Stimulated activated CD4-positive, alpha-beta T cell treated with anti-CD3 and anti-CD28 coated beads, Interleukin-4, amount 100 ng/mL, for 24 hours (primary cell): ENCODE measurements around the gene MAMLD1.
A peak's percentile ranks its signal among the peaks of the same experiment; 100 is the strongest.

Source experiments
- DNase-seq: peaks from one replicate; pipeline ENCODE4 v3.0.0-alpha.2; 2020

The MAMLD1 gene

DNA sequence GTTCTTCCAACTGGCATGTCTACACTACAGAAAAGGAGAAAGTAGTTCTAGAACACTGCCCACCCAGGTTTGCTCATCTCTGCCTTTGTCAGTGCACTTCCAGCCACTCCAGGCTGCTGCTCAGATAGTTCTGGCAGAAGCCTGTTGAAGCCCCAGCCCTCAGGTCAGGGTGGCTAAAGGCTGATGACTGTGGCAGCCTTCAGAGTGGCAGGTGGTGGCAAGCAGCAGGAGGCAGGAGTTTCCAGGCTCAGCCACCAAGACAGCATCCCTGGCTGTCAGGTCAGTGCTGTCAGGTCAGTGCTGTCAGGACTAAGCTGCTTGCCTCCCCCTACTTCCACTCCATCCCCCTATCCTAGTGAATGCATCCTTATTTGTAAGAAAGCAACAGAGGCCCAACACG lies 100.4 kb downstream of the MAMLD1 start:
- DNase-seq: no peak

DNA sequence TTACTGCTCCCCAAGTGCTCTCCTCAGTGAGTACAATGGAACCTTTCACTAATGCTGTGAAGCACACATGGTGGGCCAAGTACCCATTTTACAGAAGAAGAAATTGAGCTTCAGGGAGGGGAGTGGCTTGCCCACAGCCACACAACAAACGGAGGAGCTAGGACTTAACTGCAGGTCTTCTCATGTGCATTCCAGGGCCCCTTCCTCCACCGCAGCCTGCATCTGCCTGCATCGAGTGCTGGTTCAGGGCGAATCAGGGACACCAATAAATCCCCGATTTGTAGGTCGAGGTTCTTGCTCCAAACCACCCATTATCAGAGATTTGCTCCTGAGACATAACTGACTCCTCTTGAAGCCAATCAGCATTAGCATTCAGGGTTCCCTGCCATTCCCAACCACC lies 100.9 kb downstream of the MAMLD1 start:
- no peak for DNase-seq

DNA sequence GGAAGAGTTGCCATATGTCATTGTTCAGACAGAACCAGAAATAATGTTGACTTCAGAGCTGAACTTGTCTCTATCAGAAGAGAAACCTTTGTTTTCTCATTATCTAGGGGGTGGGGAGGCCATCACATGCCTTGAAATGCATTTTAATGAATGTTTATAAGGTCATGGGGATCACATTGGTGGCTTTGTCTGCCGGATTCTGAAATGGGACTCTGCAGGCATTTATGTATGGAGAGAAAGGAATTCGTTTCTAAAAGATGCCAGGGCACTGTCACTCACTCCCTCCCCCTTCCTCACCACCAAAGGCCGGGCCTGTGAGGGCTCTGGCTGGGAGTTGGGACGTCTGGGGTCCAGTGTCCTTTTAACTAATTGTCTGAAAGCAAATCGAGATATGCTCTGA lies 102.2 kb downstream of the MAMLD1 start:
- no peak for DNase-seq

DNA sequence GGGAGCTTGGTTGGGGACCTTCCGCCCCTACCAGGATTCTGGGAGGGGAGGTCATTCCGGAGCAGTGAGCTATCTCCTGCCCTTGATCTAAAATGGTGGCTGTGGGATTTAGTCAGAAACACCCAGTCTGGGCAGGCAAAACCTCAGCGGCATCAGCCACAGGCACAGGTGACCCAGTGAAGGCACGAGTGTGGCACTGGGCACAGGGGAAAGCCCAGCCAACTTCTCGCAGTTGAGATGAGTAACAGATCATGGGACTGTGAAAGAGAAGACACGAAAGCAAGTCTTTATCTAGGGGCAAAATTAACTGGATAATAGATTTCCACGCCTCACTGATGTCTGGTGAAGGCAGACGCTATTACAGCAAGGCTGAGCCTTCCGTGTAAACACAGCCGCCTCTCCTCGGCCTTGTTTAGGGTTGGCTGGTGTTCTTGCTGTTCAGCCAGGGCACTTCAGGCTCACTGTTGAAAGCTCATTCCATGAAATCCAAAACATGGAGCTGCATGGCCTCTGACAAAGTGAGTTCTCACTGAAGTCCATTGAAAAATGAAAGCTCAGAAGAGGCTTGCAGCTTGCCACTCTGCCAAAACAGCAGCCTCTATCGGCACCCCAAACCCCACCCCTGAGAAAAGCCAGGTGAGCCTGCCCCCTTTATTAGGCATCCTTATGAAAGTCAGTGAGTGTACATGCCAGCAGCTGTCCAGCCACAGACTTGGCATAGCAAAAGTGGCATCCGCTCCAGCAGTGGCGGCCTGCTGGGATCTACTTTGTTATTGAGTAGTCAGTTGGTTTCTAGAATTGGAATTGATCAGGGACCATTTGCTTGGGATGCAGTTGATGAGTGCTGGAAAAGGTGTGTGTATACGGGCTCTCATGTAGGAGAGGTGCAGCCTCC lies 103.0 kb downstream of the MAMLD1 start:
- no peak for DNase-seq

DNA sequence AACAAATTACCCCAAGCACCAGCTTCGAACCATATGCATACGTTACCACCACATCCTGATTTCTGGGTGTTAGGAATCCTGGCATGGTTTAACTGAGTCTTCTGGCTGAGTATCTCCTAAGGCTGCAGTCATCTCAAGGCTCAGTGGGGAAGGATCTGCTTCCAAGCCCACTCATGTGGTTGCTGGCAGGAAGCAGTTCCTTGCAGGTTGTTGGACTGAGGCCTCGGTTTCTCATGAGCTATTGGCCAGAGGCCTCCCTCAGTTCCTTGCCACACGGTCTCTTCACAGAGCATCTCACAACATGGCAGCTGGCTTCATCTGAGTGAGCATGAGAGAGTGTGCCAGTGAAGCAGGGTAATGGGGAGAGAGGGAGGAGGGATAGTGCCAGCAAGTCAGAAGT lies 109.2 kb downstream of the MAMLD1 start:
- DNase-seq: no peak

DNA sequence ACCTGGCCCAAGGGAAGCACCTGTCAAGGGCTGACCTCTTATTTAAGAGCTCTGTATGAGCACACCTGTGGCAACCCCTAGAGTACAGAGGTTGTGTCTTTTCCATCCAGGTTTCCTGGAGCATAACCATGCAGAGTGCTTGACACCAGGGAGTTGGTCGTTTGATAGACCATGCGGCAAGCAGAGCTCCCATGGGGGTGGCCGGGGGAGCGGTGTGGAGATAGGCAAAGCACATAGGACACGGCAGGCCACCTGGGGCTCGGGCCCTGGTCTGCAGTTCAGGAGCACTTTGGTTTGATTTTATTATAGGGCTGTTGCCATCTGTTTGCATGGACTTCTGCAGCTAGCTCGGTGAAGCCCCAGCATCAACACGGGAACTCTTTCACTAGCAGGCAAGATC lies 110.3 kb downstream of the MAMLD1 start:
- no peak for DNase-seq

DNA sequence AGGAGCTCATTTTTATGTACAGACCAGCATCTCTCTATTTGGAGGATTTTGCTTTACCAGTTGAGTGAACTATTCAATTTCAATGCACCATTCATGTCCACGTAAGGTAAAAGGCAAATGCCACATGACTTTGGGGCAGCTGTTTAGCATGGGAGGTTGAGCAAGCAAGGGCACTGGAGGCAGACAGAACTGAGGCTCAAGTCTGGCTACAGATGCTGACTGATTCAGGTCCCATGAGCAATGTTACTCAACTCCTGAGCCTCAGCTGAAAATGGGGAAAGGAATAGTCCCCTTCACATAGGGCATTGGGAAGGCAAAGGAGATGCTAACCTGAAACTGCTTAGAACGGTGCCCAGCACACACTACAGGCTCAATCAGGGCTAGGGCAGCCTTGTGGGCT lies 112.3 kb downstream of the MAMLD1 start:
- no peak for DNase-seq

DNA sequence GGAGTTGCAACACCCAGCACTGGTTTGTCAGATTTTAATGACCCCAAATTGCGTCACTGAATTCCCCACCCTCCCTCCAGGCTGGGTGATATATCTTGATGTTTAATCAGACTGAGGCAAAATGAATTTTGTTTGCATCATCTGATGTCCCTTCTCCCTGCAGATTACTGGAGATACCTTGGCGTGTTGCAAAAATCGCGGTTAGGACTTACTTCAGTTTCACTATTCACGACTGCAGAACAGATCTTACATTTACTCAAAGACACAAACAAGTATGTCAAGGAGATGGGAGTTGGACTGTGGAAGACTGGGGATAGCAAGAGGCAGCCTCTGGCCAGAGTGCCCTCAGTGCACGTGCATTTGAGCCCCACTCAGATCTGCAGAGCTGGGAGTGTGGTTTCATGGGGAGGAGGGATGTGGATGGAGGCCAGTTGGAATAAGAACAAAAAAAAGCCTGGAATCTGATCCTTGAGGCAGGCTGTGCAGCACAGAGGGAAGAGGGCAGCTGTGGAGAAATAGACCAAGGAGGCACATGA lies 113.1 kb downstream of the MAMLD1 start:
- no peak for DNase-seq

DNA sequence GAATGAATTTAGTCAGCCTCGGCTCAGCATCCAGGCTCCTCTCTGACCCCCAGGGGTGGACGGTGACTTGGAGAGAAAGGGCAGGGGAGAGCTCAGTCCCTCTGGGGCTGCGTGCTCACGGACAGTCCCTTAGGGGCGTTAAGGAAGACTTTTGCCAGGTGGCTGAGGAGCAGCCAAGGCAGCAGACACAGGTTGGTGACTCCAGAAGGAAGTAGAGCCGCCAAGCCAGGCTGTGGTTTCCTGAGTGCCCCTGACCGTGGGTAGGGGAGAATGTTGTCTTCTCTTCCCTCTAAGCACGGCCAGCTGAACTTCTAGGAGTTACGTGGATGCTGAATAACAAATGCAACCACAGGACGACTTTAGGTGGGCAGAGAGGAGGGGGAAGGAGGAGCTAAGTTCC lies 114.3 kb downstream of the MAMLD1 start:
- no peak for DNase-seq

DNA sequence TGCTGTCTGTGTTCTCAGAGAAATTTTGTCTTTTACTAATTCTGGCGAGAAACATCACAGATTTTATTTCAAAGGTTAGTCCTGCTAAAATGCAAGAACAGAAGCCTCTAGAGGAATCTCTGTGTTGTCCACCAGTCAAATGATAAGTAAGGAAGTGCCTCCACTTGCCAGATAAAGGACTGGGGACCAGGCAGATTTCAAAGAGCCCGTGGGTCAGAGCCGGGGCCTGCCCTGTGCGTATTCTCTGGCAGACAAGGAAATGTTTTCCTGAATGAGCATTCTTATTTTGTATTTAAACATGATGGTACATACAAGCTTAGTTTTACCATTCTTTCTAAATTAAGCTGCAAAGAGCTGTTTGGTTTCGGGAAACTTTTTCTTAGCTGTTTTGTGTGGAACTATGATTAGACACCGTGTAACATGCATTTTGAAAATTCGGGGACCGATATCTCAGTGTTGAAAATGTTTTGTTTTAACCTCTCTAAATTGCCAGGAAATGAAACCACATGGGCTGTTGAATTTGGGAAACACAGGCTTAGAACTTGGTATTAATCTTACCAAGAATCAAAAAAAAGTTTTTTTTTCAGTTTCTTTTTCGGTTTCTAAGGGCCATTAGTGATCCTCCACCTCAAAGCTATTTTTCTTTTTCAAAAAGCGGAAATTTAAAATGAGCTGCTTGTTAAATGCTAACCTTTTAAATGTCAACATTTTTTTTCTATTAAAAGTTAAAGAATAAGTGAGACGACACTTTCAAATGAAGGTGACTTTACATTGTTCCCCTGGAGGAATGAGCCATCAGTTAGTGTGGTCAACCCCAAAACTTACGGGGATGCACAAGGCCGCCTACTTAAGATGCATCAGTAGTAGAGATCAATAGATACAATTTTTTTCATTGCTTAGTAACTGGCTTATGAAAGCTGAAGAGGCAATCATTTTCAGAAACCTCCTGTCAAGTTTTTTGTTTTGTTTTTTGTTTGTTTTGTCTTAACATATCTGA lies 115.7 kb downstream of the MAMLD1 start:
- DNase-seq: peak; percentile 43

DNA sequence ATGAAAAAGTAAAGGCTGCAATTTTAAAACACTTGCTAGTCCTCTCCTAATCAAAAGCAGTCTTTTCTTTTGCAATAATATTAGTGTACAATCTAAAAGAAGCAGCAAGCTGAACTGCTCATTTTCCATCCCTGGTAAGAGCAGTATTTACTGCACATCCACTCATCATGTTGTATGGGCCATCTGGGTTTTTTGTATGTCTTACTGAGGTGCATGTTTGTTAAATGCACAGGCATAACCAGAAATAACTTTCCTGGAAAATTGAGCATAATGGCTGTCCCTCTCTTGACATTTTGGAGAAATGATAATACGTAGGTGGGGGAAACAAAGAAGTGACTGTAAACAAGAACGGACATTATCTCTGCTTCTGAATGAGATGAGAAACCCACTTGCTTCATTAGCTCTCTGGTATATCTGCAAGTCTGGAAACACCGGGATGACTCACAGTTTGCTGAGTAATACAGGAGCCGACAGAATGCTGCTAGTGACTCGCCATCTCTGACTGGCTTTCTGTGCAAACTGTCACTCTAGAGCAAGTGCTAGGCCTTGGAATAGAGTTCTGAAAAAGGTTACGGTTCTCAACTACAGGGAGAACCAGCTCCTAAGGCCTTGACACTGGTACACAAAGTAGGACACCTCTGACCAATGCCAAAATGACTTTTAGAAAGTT lies 119.6 kb downstream of the MAMLD1 start:
- DNase-seq: peak; percentile 73

DNA sequence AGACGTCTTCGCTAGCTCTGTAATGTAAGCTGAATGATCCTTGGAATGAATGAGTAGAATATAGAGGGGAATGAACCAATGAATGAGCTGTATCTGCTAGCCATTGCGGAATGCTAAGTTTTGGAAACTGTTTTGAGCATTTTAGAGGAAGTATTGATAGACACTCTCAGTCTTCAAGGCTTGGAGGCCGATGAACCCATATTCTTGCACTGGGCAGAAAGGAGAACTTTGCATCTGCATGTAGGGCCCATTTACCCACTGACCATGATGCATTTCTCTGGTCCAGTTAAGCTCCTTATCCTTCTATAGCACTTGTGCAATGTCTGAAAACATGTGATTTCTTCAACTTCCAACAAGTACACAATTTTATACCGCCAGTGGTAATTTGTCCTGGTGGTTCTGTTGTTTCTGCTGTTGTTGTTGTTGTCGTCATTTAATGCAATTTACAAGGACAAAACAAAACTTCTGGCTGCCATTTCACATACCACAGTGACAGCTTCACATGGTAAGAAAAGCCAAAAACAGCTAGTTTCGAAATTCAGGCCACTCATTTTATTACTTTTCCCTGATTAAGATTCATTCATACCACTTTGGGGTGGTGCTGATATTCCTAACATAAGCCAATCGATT lies 120.4 kb downstream of the MAMLD1 start:
- DNase-seq: no peak

DNA sequence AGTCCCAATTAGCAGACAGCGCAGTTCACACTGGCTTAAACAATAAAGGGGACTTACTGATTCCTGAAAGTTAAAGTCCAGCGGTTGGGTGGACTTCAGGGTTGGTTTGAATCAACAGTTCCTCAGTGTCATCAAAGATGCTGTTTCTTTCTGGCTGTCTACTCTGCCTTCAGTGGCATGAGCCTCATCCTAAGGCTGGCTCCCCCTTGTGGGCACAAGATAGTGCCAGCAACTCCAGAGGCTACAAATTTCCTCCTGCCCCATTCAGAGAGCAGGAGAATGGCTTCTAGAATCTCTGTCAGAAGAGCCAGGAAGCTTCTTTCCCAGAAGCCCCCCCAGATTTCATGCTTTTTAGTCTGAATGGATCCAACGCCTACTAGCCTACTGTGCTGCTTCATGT lies 122.9 kb downstream of the MAMLD1 start:
- peak; percentile 53 for DNase-seq

DNA sequence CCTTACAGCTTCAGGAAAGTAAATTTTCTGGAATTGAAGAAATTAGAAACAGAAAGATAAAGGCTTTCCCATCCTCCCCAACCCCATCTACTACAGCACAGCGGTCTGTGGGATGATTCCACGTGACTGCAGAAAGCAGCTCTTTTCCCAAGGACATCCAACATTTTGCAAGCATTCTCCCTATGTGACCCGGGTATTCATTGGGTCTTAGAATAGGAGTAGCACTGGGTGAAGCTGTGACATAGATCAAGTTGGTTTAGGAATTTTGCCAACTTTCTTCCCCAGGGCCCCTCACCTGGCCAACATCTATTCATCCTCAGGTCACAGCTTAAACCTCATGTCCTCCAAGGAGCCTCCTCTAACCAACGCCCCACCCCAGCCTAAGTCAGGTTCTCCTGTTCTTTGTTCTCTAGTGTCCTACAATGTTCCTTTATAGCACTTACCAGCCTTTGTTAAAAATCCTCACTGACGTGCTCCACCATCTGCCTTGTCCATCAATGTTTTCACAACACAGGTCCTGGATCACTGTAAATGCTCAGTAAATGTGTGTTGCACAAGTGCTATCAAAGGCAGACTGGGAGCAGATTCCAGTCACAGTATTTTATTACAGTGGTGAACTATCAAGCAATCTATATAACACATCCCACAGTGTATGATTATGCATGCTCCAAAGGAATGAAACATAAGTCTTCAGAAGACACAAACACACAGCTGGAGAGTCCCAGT lies 124.4 kb downstream of the MAMLD1 start:
- no peak for DNase-seq

DNA sequence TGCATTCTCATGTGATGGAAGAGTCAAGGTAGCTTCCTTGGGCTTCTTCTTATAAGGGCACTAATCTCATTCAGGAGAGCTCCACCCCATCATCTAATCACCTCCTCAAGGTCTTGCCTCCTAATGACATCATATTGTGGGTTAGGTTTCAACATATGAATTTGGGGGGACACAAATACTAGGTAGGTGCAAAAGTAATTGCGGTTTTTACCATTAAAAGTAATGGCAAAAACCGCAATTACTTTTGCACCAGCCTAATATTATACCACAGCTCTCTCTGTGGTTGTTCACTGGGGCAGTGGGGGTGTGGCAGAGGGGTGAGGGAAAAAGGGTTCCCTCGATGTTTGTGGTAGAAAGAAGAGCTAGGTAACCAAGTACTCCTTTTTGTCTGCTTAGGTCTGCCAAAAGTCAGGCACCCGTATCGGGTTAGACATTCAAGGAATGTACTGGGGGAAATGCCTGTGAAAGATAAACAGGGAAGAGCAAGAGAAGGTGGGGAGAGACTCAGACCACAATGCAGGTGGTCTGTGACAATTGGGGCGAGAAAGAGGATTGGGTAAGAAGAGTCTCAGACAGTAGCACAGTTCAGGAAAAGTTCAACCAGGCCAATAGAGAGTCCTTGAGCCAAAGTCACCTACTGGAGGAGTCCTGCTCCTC lies 126.4 kb downstream of the MAMLD1 start:
- no peak for DNase-seq

DNA sequence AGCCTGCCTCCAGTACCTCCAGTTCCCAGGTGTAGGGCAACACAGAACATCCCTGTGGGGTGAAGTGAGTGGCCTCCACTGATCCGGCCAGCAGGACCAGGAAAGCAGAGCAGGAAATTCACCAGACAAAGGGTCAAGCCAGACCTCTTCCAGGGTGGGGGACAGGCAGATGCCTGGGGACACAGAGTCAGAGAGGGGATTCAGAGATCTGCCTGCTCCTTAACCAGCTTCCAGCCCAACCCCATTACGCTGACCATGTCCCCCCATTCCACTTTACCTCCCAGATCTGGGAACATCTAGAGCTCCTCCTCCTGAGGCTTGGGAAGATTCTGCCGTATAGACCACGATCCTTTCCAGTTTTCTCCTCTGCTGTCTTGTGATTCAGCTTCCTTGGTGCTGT lies 132.4 kb downstream of the MAMLD1 start:
- no peak for DNase-seq

DNA sequence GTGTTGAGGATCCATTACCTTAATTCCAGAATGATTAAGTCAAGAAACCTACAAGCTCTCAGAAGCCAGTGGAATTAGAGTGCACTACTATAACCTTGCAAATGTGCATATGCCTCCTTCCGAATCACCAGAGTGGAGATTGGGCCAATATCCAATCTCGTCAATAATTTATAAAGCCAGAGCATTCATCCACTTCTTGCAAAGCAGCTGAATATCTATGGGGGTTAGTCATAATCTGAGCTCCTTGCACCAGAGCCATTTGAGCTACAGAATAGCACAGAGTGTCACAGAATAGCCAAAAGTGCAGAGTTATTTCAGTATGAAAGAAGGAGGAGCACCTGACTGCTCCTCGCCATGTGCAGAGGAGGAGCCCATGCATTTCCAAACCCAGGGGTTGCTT lies 136.1 kb downstream of the MAMLD1 start:
- no peak for DNase-seq

DNA sequence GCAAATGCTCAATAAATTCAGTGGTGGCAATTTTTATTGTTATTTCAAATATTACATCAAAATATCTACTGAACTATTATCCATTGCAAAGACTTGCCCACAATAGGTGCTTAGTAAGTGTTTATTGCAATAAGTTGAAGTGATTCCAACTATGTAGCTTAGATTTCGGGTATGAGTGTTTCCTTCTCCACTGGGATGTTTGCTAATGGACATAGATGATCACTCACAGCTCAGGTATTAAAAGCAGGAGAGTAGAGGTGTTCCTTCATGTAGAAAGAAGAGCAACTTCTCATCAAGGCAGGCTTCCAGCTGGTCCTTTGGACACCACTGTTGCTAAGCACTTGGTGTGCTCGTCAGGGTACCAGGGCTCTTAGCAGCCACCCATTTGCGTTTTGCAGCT lies 139.0 kb downstream of the MAMLD1 start:
- no peak for DNase-seq

DNA sequence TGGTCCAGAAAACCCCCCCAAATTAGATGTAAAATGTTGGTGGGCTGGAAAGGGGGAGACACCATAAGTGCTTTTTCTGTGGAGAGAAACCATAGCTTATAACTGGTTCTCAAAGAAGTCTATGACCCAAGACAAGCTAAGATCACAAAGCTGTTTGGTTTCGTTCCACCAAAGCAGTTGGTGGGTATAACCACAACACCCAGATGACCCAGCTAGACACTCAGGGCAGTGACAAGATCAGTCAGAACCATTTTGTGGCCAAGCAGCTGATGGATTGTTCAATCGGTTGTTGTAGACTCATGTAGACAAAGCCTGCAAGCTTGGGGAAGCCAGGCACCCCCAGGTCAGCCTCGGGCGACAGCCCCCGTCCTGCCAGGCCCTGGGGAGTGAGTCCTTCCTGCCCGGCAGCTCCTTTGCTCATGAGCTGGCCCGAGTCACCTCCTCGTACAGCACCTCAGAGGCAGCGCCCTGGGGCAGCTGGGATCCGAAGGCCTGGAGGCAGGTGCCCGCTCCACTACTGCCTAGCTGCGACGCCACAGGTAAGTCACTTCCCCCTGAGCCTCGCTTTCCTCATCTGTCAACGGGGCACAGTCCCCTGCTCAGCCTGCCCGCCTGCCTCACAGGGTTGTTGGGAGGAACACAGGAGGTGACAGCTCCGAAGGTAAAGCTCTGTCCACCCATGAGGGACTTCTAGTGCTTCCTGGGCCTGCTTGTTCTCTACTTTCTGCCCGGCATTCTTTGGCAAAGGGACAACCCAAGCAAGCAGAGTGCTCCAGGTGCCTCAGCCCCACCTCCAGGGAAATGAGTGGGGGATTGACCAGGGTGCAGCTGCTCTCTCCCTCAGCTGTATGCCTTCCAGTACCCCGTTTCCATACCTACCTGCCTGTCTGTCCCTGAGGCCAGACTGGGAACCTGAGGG lies 140.1 kb downstream of the MAMLD1 start:
- no peak for DNase-seq

DNA sequence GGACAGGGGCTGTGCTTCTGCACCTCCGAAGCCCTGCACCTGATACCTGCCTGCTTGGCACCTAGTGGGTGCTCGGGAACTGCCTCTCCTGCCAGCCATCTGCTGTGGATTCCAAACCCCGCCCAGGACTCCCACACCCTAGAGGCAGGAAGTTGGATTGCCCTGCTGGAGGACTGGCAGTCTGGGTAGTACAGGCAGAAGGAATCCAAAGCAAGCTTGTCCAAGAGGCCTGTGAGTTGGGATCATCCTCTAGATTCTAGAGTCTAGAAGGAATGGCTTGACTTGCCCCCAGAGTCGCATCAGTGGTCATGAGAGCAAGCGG lies 140.7 kb downstream of the MAMLD1 start:
- DNase-seq: no peak
